Glutamatergic neuron (in vitro differentiated cells): ENCODE measurements around the gene TMEM141. TPM values are rescaled to one million over a fixed set of nuclear protein-coding genes. Genes with fewer than 3 reads are reported as not detected.
"Not testable (repeated sequence)": the region's sequence is repeated elsewhere in the genome, so short reads cannot be mapped to it uniquely, and the experiment has no call there.

Source experiments
- DNase-seq: peaks from one replicate; pipeline ENCODE4 v3.0.0; 2022
- H3K27ac Mint-ChIP-seq: one replicate; pipeline ENCODE4 v1.8.0; 2020; ENCODE audit warnings: mild to moderate bottlenecking, mixed read lengths, inconsistent platforms; ENCODE audit not compliant: unreplicated experiment
- H3K27me3 Mint-ChIP-seq: one replicate; pipeline ENCODE4 v1.8.0; 2020; ENCODE audit warnings: mild to moderate bottlenecking, moderate library complexity, mixed read lengths, inconsistent platforms; ENCODE audit not compliant: unreplicated experiment
- H3K36me3 Mint-ChIP-seq: one replicate; pipeline ENCODE4 v1.8.0; 2020; ENCODE audit warnings: mild to moderate bottlenecking, mixed read lengths, inconsistent platforms; ENCODE audit not compliant: unreplicated experiment
- H3K4me1 Mint-ChIP-seq: one replicate; pipeline ENCODE4 v1.8.0; 2020; ENCODE audit warnings: mild to moderate bottlenecking, low read depth, mixed read lengths, inconsistent platforms; ENCODE audit not compliant: unreplicated experiment
- H3K4me3 Mint-ChIP-seq: one replicate; pipeline ENCODE4 v1.8.0; 2020; ENCODE audit warnings: mild to moderate bottlenecking, mixed read lengths, inconsistent platforms; ENCODE audit not compliant: unreplicated experiment
- H3K9me3 Mint-ChIP-seq: one replicate; pipeline ENCODE4 v1.8.0; 2020; ENCODE audit warnings: mild to moderate bottlenecking, moderate library complexity, mixed read lengths, inconsistent platforms; ENCODE audit not compliant: unreplicated experiment
- total RNA-seq: library from RNA; stranded (reverse); fragmentation: NEBNext Ultra II Directional; extraction: Animal tissue kit (Norgen Biotek cat#: 25700); gene quantifications from one replicate; pipeline ENCODE4 v1.2.1, GENCODE V29; 2021; ENCODE audit not compliant: unreplicated experiment
- TF ChIP-seq, protein P1 (sequence below): fragments of 200-600 bp; sonication (generic); IDR thresholded peaks from one replicate; pipeline ENCODE4 v1.5.0; 2021; ENCODE audit not compliant: partially characterized antibody, unreplicated experiment

TMEM141 gene
- total RNA-seq, 1 donor from 2014 or later: 46.1 TPM

- H3K27ac Mint-ChIP-seq: no peak overlapping the region
- TF ChIP-seq, protein P1, sequence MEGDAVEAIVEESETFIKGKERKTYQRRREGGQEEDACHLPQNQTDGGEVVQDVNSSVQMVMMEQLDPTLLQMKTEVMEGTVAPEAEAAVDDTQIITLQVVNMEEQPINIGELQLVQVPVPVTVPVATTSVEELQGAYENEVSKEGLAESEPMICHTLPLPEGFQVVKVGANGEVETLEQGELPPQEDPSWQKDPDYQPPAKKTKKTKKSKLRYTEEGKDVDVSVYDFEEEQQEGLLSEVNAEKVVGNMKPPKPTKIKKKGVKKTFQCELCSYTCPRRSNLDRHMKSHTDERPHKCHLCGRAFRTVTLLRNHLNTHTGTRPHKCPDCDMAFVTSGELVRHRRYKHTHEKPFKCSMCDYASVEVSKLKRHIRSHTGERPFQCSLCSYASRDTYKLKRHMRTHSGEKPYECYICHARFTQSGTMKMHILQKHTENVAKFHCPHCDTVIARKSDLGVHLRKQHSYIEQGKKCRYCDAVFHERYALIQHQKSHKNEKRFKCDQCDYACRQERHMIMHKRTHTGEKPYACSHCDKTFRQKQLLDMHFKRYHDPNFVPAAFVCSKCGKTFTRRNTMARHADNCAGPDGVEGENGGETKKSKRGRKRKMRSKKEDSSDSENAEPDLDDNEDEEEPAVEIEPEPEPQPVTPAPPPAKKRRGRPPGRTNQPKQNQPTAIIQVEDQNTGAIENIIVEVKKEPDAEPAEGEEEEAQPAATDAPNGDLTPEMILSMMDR: no peak
- peaks cover 22% of the 10 kb centered on the region for H3K4me1 Mint-ChIP-seq
- H3K9me3 Mint-ChIP-seq: peaks cover 12% of the 10 kb centered on the region
- peaks cover 16% of the 10 kb centered on the region for H3K27me3 Mint-ChIP-seq
- H3K4me3 Mint-ChIP-seq: no peak overlapping the region
- no peaks in the 10 kb centered on the region for H3K36me3 Mint-ChIP-seq
- no peak for DNase-seq
Observed at GRCh38 chr9:136799079-136799853, 8.1 kb downstream of the TMEM141 start.

- peak overlapping the region; percentile 94 for H3K4me3 Mint-ChIP-seq
- H3K36me3 Mint-ChIP-seq: no peaks in the 10 kb centered on the region
- peaks cover 12% of the 10 kb centered on the region for H3K9me3 Mint-ChIP-seq
- DNase-seq: peak; percentile 89
- peaks cover 16% of the 10 kb centered on the region for H3K27me3 Mint-ChIP-seq
- H3K27ac Mint-ChIP-seq: peak overlapping the region; percentile 89
- TF ChIP-seq, protein P1: no peak
- H3K4me1 Mint-ChIP-seq: peaks cover 21% of the 10 kb centered on the region
Observed at GRCh38 chr9:136799854-136800657, 8.9 kb downstream of the TMEM141 start.

DNA sequence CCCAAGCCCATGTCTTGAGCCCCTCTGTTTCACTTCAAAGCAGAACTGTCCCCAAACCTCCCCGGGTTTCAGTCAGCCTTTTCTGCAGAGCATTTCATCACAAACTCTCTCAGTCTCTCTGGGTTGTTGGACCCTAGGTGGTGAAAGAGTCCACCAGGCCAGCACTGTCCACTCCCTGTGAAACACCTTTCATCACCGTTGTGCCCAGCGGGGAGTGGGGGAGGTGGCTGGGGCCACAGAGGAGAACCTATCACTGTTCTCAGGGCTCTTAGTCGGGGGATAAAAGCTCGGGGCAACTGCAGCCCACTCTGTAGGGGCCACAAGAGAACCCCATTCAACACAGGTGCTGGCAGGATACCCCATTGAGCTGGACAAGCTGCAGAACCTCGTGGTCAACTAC lies 11.2 kb downstream of the TMEM141 start:
- no peaks in the 10 kb centered on the region for H3K36me3 Mint-ChIP-seq
- no peak for DNase-seq
- H3K9me3 Mint-ChIP-seq: peaks cover 21% of the 10 kb centered on the region
- peaks cover 13% of the 10 kb centered on the region for H3K27me3 Mint-ChIP-seq
- peaks cover 4% of the 10 kb centered on the region for H3K4me1 Mint-ChIP-seq
- no peak overlapping the region for H3K4me3 Mint-ChIP-seq
- TF ChIP-seq, protein P1: no peak
- peak overlapping the region; percentile 17 for H3K27ac Mint-ChIP-seq

DNA sequence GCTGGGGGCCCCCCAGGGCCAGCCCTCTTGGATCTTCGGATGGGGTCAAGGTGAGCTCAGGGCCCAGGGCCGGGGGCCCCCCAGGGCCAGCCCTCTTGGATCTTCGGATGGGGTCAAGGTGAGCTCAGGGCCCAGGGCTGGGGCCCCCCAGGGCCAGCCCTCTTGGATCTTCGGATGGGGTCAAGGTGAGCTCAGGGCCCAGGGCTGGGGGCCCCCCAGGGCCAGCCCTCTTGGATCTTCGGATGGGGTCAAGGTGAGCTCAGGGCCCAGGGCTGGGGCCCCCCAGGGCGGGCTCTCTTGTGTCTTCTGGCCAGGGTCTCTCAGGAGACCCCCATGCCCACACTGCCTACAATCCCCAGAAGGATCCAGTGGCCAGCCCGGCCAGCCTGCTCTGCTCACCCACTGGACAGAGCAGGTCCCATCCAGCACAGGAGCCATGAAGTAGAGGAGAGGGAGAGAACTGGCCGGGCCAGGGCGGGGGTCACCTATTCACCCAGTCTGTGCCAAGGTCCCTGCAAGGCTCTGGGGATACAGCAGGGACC lies 11.9 kb downstream of the TMEM141 start:
- not testable (repeated sequence) for H3K36me3 Mint-ChIP-seq, H3K27ac Mint-ChIP-seq, H3K4me1 Mint-ChIP-seq, DNase-seq, H3K4me3 Mint-ChIP-seq
- peaks cover 21% of the 10 kb centered on the region for H3K9me3 Mint-ChIP-seq
- peaks cover 13% of the 10 kb centered on the region for H3K27me3 Mint-ChIP-seq

DNA sequence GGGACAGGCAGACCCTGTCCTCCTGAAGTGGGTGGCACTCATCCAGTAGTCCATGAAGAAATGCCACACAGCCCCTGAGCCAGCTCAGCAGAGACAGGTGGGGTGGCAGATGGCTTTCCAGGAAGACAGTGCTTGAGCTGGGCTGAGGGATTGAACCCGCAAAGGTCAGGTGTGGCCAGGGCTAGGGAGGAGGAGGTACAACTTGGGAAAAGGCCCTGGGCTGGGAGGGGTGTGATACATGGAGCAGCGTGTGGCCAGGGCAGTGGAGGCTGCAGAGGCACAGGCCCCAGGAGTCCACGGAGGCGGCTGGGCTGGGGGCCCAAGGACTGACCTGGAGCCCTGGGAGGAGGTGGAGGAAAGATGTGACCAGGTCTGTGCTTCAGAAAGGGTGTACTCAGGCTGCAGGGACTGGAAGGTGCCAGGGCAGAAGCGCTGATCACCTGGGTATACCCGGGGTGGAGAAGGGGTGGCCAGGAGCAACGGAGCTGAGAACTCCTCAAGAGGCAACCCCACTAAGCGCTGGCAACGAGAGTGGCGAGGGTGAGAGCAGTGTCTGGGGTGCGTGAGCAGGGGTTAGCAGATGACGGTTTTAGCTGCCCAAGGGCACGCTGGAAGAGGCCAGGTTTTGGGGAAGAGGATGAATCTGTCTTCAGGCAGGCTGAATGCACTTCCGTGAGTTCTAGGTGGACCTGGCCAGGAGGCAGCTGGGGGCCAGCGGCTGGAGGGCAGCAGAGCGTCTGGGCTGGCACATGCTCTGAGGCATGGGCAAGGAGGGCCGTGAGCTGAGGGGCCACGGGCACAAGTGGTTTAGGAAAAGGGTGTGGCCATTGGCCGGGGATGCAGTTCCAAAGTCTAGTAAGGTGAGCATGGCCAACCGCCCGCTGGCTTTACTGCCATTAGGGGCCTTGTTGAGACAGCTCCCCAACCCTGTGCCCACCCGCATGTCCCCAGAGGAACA lies 12.7 kb downstream of the TMEM141 start:
- DNase-seq: no peak
- Mint-ChIP-seq H3K27ac (no peak overlapping the region), H3K4me1 (peaks cover 4% of the 10 kb centered on the region), H3K4me3 (no peak overlapping the region), H3K36me3 (peaks cover 1% of the 10 kb centered on the region), H3K9me3 (peaks cover 22% of the 10 kb centered on the region), H3K27me3 (peaks cover 15% of the 10 kb centered on the region)
- TF ChIP-seq, protein P1: no peak
